AG08395 (cell line): Measurements from ENCODE around the gene MIS18A.
A peak's percentile ranks its signal among the peaks of the same experiment; 100 is the strongest.
"Not testable (repeated sequence)": the region's sequence is repeated elsewhere in the genome, so short reads cannot be mapped to it uniquely, and the experiment has no call there.

Experiments
- DNase-seq: peaks from one replicate; pipeline ENCODE4 v3.0.0; 2012; ENCODE audit warnings: mixed read lengths, low spot score

MIS18A gene

GRCh38 chr21:32278518-32279376 lies at the start of gene MIS18A:
TSS of gene MIS18A (minus strand) at chr21:32279049. CDS start at chr21:32279014, 35 bp downstream.
- DNase-seq = peak; percentile 99

- peak; percentile 63 for DNase-seq
These were observed 49.7 kb upstream of the MIS18A start for GRCh38 chr21:32328595-32328994.

GRCh38 chr21:32325706-32326105 lies 46.9 kb upstream of the MIS18A start:
- DNase-seq = no peak

- no peak for DNase-seq
These were observed 43.8 kb upstream of the MIS18A start for GRCh38 chr21:32322676-32323075.

GRCh38 chr21:32322103-32322502 lies 43.3 kb upstream of the MIS18A start:
- DNase-seq = no peak

GRCh38 chr21:32321480-32321879 lies 42.6 kb upstream of the MIS18A start:
- DNase-seq = no peak

GRCh38 chr21:32320726-32321125 lies 41.9 kb upstream of the MIS18A start:
- DNase-seq = no peak

GRCh38 chr21:32320059-32320458 lies 41.2 kb upstream of the MIS18A start:
- DNase-seq = no peak

GRCh38 chr21:32319012-32319411 lies 40.2 kb upstream of the MIS18A start:
- DNase-seq = no peak

- DNase-seq = no peak
These were observed 38.9 kb upstream of the MIS18A start for GRCh38 chr21:32317726-32318125.

GRCh38 chr21:32316361-32317215 lies 37.7 kb upstream of the MIS18A start:
- DNase-seq = no peak

GRCh38 chr21:32315511-32316281 lies 36.8 kb upstream of the MIS18A start:
- DNase-seq = no peak

- DNase-seq = no peak
These were observed 36.0 kb upstream of the MIS18A start for GRCh38 chr21:32314806-32315205.

GRCh38 chr21:32312976-32313375 lies 34.1 kb upstream of the MIS18A start:
- no peak for DNase-seq

- DNase-seq = no peak
These were observed 33.5 kb upstream of the MIS18A start for GRCh38 chr21:32312326-32312725.

GRCh38 chr21:32311621-32312020 lies 32.8 kb upstream of the MIS18A start:
- no peak for DNase-seq

- not testable (repeated sequence) for DNase-seq
These were observed 32.1 kb upstream of the MIS18A start for GRCh38 chr21:32310976-32311375.

GRCh38 chr21:32309906-32310460 lies 31.1 kb upstream of the MIS18A start:
- no peak for DNase-seq

GRCh38 chr21:32308696-32309095 lies 29.8 kb upstream of the MIS18A start:
- no peak for DNase-seq

GRCh38 chr21:32307706-32308105 lies 28.9 kb upstream of the MIS18A start:
- DNase-seq = no peak

GRCh38 chr21:32306021-32306780 lies 27.4 kb upstream of the MIS18A start:
- DNase-seq = no peak
